NOMO-1 treated with dmso at 0.1 percent for 144 hours (cell line): Measurements from ENCODE around the gene IPO8.

ENCODE experiments used
- DNase-seq: peaks from one replicate; lab custom pipeline; 2025; ENCODE audit not compliant: unreplicated experiment; lab: John Stamatoyannopoulos, UW

Gene IPO8

GRCh38 chr12:30695199-30696102 lies at the start of gene IPO8:
Gene IPO8, minus strand, starts transcription at chr12:30695869. Its CDS starts 222 bp downstream, at chr12:30695647.
- DNase-seq, result peak; percentile 74

- DNase-seq, result no peak
Measured at GRCh38 chr12:30744321-30744720, 48.7 kb upstream of the IPO8 start.

DNA sequence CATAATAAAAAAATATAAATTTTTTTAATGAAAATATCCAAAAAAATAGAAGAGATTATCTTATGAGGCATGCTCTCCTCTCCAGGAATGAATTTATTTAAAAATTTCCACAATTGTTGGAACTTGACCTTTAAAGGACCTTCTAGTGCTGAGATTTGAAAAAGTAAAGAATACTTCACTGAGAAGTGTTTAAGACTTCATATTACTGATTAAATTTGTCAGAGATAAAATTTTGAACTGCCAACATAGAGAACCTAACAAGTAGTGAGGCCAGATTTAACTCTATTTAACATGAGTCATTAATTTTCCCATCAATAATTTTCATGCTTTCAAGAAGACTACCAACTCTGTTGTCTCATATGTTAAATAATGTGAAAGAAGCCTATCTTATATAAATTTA lies 44.6 kb upstream of the IPO8 start:
- DNase-seq, result no peak

DNA sequence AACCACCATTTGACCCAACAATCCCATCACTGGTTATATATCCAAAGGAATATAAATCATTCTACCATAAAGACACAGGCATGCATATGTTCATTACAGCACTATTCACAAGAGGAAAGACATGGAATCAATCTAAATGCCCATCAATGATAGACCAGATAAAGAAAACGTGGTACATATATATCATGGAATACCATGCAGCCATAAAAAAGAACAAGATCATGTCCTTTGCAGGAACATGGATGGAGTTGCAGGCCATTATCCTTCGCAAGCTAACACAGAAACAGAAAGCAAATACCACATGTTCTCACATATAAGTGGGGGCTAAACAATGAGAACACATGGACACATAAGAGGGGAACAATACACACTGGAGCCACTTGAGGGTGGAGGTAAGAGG lies 43.4 kb upstream of the IPO8 start:
- no peak for DNase-seq

DNA sequence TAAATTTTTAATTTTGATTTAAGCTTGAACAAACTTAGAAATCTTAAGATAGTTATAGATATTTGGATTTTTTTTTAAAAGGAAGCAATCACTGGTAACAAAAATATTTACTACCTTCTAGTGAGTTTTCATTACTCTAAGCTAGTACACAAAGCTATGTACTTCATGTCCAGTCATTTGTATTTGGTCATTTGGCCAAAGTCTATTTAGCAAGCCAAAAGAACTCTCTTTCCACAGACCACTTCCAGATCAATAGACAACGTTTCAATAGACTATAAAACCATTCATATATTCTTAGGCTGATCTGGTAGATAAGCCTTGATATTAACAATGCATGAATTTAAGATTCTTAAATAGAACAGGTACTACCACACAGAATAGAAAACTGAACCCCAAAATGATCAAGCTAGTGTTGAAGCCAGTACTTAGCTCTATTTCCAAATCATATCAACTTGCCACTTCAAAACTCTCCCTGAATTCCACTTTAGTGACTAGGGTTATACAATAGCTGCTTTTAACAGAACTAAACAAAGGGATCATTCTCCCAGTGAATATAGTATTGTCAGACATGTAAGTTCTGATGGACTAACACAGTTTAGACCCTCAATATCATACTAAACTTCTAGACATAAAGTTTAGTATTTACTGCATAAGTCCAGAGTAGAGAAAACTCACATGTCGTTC lies 37.4 kb upstream of the IPO8 start:
- no peak for DNase-seq

DNA sequence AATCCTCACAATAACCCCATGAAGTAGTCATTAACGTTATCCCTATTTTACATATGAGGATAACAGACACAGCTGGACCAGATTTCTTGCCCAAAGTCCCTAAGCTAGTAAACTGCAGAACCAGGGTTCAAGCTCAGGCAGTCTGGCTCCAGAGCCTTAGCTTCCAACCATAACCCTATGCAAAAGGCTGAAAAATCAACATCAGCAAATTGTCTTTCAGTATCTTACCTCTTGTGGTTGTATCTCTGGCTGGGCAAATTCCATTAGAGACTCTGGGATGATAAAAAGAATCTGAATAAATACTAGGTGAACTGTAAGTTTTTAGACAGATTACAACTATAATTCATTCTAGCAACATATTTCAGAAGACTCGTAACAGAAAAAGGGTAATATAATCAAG lies 34.3 kb upstream of the IPO8 start:
- DNase-seq, result no peak

GRCh38 chr12:30729547-30729946 lies 33.9 kb upstream of the IPO8 start:
- DNase-seq, result no peak

DNA sequence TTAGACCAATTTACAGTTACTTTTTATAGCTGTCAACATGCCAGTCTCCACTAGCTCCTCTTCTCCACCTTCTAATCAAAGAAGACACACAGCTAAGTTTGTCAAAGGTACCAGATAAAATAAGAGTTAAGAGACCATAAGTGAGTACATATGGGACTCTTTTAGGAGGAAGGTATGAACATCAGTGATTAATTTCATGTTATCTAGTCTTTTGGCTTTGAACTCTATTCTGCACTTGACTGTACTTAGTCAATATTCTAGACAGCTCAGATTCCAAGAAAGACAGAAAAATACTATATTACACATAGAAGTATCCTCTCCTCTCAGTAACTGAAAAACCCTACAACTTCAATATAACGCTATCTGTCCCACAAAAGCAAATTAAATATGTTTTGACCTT lies 31.0 kb upstream of the IPO8 start:
- DNase-seq, result no peak

GRCh38 chr12:30725739-30726138 lies 30.1 kb upstream of the IPO8 start:
- no peak for DNase-seq

DNA sequence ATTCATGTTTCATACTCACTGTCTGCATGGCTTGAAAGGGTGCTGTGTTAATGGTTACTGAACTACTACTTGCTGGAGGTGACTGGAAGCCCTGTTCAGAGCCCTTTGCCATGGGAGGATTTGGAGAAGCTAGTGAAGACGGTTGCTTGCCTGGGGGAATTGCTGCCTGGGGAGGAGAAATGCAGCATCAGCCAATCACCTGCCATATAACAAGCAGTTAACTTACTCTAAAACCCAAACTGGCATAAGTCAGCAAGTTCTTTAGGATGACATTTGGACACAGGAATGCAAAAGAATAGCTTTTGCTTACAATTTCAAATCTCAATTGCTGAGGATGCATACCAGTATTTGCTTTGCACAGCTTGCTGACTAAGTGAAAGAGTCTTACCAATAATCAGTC lies 23.4 kb upstream of the IPO8 start:
- DNase-seq, result no peak

GRCh38 chr12:30707613-30708342 lies 12.1 kb upstream of the IPO8 start:
- DNase-seq, result peak; percentile 27

DNA sequence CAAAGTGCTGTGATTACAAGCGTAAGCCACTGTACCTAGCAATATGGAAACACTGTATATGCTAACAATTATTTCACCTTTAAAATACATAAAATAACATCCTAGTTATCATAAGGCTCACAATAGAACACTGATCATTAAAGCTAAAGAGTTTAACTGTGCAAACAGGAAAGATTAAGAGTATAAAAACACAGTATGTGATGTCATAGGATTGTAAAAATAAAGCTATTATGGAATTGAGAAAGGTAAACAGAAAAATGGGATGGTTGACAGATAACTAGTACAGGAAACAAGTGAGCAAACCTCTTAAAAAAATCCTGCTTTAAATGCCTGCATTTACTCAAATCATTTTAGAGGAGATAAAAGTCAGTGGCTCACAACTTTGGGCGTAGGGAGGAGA lies 10.8 kb upstream of the IPO8 start:
- no peak for DNase-seq

DNA sequence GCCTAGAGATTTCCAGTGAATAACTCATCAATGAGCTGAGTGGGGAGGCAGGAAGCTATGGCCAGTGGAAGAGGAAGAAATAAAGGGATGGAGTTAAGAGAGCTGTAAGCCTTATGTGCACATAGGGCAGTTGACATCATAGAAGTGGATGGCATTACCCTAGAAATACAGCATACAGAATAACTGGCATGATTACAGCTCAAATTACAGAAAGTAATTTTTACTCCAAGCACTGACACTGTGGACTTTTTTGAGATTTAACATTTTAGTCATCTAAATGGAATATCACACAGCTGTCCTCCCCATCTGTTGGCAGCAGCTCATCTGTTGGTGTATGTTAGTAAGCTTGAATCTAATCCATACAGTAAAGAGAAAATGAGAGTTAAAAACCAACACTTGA lies 5.4 kb upstream of the IPO8 start:
- DNase-seq, result no peak

- no peak for DNase-seq
Measured at GRCh38 chr12:30700216-30700900, 4.7 kb upstream of the IPO8 start.

DNA sequence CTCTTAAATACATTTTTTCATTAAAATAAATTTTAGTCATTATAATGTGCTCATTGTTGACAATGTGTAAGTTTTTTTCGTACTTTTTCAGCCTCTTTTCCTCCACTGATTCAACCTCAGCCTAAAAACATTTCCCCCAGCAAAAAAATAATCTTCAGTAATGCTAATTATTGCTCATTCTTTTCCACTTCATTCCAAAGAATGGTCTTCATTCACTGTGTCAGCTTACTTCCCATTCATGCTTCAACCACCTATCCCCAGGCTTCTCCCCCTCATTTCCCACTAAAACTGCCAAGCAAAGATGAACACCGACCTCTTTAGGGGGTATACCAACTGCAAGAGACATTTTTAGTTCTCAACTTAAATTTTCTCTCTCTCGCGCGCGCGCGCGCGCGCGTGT lies 2.7 kb upstream of the IPO8 start:
- DNase-seq, result no peak

DNA sequence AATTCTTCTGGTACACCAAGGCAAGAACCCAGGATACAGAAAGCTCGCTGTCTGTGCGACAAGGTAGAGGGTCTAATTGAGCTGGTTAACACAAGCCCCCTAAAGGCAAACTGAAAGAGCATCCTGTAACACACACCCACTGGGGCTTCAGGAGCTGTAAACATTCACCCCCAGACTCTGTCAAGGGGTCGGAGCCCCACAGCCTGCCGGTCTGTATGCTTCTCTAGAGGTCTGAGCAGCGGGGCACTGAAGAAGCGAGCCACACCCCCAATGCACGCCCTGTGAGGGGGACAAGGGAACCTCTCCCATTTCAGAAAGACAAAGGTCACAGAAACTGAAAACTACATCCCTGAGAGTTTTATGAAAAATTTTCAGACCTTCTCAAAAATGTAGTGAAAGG lies 1.3 kb upstream of the IPO8 start:
- no peak for DNase-seq

GRCh38 chr12:30696486-30696885 lies 817 bp upstream of the IPO8 start:
- no peak for DNase-seq

DNA sequence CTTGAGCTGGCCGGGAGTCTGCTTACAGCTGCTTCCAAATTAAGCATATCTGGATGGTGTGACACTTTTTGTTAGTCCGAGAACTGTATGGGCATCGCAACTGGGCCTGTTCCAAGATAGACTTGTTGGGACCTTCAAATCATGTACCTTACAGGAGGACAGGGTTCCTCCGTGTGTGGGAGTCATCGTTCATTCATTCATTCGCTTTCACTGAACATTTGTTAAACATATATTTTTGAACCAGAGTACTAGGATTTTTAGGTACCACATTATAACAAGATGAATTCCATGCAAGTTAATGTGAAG lies 387 bp upstream of the IPO8 start:
- DNase-seq, result no peak

DNA sequence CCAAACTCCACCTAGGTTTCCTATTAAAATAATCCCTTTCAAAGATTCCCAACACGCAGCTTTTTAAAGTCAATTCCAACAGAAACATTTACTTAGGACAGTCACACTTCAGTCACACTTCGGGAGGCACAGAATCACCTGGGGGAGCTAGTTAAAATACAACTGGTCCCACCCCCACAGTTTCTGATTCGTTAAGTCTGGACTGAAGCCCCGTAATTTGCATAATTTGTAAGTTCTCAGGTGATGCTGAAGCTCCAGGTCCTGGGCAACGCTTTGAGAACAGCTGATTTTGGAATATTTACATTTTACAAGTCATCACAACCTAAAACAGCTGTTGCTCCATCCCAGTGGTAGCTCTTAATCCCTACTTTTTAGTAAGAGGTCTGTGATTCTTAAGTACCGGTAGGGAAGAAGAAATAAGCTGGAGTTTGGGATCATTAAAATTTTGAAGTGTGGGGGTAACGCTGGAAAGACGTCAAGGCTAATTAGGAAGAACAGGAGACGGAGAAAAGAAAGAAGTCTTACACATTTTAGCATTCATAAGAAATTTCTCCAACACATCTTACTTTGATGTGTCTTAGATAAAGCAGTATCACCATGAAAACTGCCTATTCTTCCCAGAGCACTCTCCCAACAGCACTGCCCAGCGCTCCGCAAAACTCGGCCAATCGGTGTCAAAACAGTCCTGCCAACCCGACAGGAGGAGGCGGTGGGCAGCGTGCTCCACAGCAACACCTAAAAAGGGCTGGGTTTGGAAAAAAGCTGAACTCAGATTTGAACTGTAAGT lies 1.1 kb downstream of the IPO8 start:
- no peak for DNase-seq

- DNase-seq, result no peak
Measured at GRCh38 chr12:30692470-30692869, 3.2 kb downstream of the IPO8 start.
